ENCODE data around the gene ZKSCAN8. TPM values are rescaled to one million over a fixed set of nuclear protein-coding genes. Genes with fewer than 3 reads are reported as not detected.

ZKSCAN8 gene
- total RNA-seq, 2 experiments from 2014 or later = 16.6 to 22.3 TPM

GRCh38 chr6:28152531-28152930 lies 10.8 kb downstream of the ZKSCAN8 start:
- no peaks in the 10 kb centered on the region for H3K79me2 ChIP-seq (ENCODE audit: insufficient read depth, low read depth, low read length)
- no TSS peak for BruUV-seq (replicated peaks)
- H3K4me1 ChIP-seq (ENCODE audit: insufficient read depth, low read length, poor library complexity, severe bottlenecking) = no peaks in the 10 kb centered on the region
- H3K9me2 ChIP-seq (ENCODE audit: insufficient read depth, low read length) = no peaks in the 10 kb centered on the region
- no peak overlapping the region for H3K4me3 ChIP-seq (ENCODE audit: low read depth, low read length, poor library complexity, severe bottlenecking)
- no peak for DNase-seq (ENCODE audit: low spot score)
- H3K4me2 ChIP-seq (ENCODE audit: low read length) = no peak overlapping the region
- H3K27ac ChIP-seq (ENCODE audit: low read depth, low read length, poor library complexity, severe bottlenecking) = no peak overlapping the region
- TF ChIP-seq EZH2phosphoT487 (IDR thresholded peaks at IDR 0.05; ENCODE audit: borderline replicate concordance, low read depth, low read length) = no peak
- no peak for TF ChIP-seq CTCF (conservative IDR thresholded peaks at IDR 0.05; ENCODE audit: low read length)
- H4K20me1 ChIP-seq (ENCODE audit: insufficient read depth, low read length) = no peaks in the 10 kb centered on the region
- no peak overlapping the region for H2AFZ ChIP-seq (ENCODE audit: low read length)
- ChIA-PET CTCF (ENCODE audit: unreplicated experiment) (no interaction called here), POLR2A (interaction anchor here (0.6 to 1.3 kb wide), 4 partner anchors 9 to 66 kb away, joined by 3 to 4 read pairs (median 4); no protein-coding TSS in a partner anchor)
- H3K9me3 ChIP-seq (ENCODE audit: low read length) = no peaks in the 10 kb centered on the region
- H3K36me3 ChIP-seq (ENCODE audit: insufficient read depth, low read length) = peaks cover 99% of the 10 kb centered on the region
- intact Hi-C loops (cut with micrococcal nuclease; ENCODE audit: unreplicated experiment) = no loop called here

- Histone ChIP-seq H3K9me2 (ENCODE audit: insufficient read depth, low read length) (no peaks in the 10 kb centered on the region), H3K27ac (ENCODE audit: low read depth, low read length, poor library complexity, severe bottlenecking) (no peak overlapping the region), H3K36me3 (ENCODE audit: insufficient read depth, low read length) (peaks cover 95% of the 10 kb centered on the region), H3K4me2 (ENCODE audit: low read length) (no peak overlapping the region), H3K9me3 (ENCODE audit: low read length) (no peaks in the 10 kb centered on the region), H3K79me2 (ENCODE audit: insufficient read depth, low read depth, low read length) (no peaks in the 10 kb centered on the region), H3K4me3 (ENCODE audit: low read depth, low read length, poor library complexity, severe bottlenecking) (no peak overlapping the region), H4K20me1 (ENCODE audit: insufficient read depth, low read length) (no peaks in the 10 kb centered on the region), H2AFZ (ENCODE audit: low read length) (no peak overlapping the region), H3K4me1 (ENCODE audit: insufficient read depth, low read length, poor library complexity, severe bottlenecking) (no peaks in the 10 kb centered on the region)
- no TSS peak for BruUV-seq (replicated peaks)
- intact Hi-C loops (cut with micrococcal nuclease; ENCODE audit: unreplicated experiment) = no loop called here
- ChIA-PET POLR2A (interaction anchor here (0.6 to 1.3 kb wide), 2 partner anchors 13 to 109 kb away, joined by 4 read pairs; no protein-coding TSS in a partner anchor), CTCF (ENCODE audit: unreplicated experiment) (no interaction called here)
- DNase-seq (ENCODE audit: low spot score) = no peak
- TF ChIP-seq CTCF (conservative IDR thresholded peaks at IDR 0.05; ENCODE audit: low read length) (no peak), EZH2phosphoT487 (IDR thresholded peaks at IDR 0.05; ENCODE audit: borderline replicate concordance, low read depth, low read length) (no peak)
Observed at GRCh38 chr6:28153546-28153945, 11.9 kb downstream of the ZKSCAN8 start.

- Histone ChIP-seq H3K27ac (ENCODE audit: low read depth, low read length, poor library complexity, severe bottlenecking) (no peak overlapping the region), H4K20me1 (ENCODE audit: insufficient read depth, low read length) (no peaks in the 10 kb centered on the region), H3K36me3 (ENCODE audit: insufficient read depth, low read length) (peaks cover 95% of the 10 kb centered on the region), H3K4me2 (ENCODE audit: low read length) (no peak overlapping the region), H3K4me3 (ENCODE audit: low read depth, low read length, poor library complexity, severe bottlenecking) (no peak overlapping the region), H2AFZ (ENCODE audit: low read length) (no peak overlapping the region), H3K9me2 (ENCODE audit: insufficient read depth, low read length) (no peaks in the 10 kb centered on the region), H3K79me2 (ENCODE audit: insufficient read depth, low read depth, low read length) (no peaks in the 10 kb centered on the region), H3K4me1 (ENCODE audit: insufficient read depth, low read length, poor library complexity, severe bottlenecking) (no peaks in the 10 kb centered on the region), H3K9me3 (ENCODE audit: low read length) (no peaks in the 10 kb centered on the region)
- DNase-seq (ENCODE audit: low spot score) = no peak
- POLR2A ChIA-PET = interaction anchor here (0.6 kb wide), 1 partner anchor 109 kb away, joined by 4 read pairs; no protein-coding TSS in a partner anchor
- intact Hi-C loops (cut with micrococcal nuclease; ENCODE audit: unreplicated experiment) = no loop called here
- no TSS peak for BruUV-seq (replicated peaks)
- CTCF ChIA-PET (ENCODE audit: unreplicated experiment) = no interaction called here
- TF ChIP-seq CTCF (conservative IDR thresholded peaks at IDR 0.05; ENCODE audit: low read length) (no peak), EZH2phosphoT487 (IDR thresholded peaks at IDR 0.05; ENCODE audit: borderline replicate concordance, low read depth, low read length) (no peak)
Observed at GRCh38 chr6:28154357-28154756, 12.7 kb downstream of the ZKSCAN8 start.

All from OCI-LY7 (cell line).